Keratinocyte (primary cell): Measurements from ENCODE around the gene PRLR.

Experiments
- CTCF ChIP-seq, 3 experiments: IDR thresholded peaks in 1 of 3; conservative IDR thresholded peaks in 1 of 3; optimal IDR thresholded peaks in 1 of 3; 2 replicates in 2 of 3; 3 replicates in 1 of 3; pipeline versions ENCODE3 to v1.5.1; 2011; ENCODE audit warnings: low read length in 3 of 3, mild to moderate bottlenecking in 3 of 3, moderate library complexity in 2 of 3, control low read depth in 1 of 3, inconsistent platforms in 1 of 3; ENCODE audit not compliant: insufficient read depth in 2 of 3; ENCODE audit errors: extremely low read depth in 1 of 3
- EZH2 ChIP-seq: IDR thresholded peaks from one replicate; pipeline ENCODE4 v1.6.1; 2012; ENCODE audit warnings: inconsistent platforms, mild to moderate bottlenecking, low read length, moderate library complexity

- TF ChIP-seq EZH2 (no peak), CTCF (optimal IDR thresholded peaks at IDR 0.05 in 1 of 3, IDR thresholded peaks at IDR 0.05 in 1 of 3, conservative IDR thresholded peaks at IDR 0.05 in 1 of 3; ENCODE audit: extremely low read depth in 1 of 3, insufficient read depth in 2 of 3, low read length in 3 of 3) (no peak)
These were observed 9.3 kb downstream of the PRLR start for GRCh38 chr5:35220967-35221366.
